Right renal cortex interstitium (tissue), 3 donors: ENCODE results near the gene SMCO3. TPM values are rescaled to one million over a fixed set of nuclear protein-coding genes. Genes with fewer than 3 reads are reported as not detected.
A peak's percentile ranks its signal among the peaks of the same experiment; 100 is the strongest.
"Not testable (repeated sequence)": the region's sequence is repeated elsewhere in the genome, so short reads cannot be mapped to it uniquely, and the experiment has no call there.

Source experiments
- DNase-seq, 3 donors: peaks; one replicate each; pipeline ENCODE4 v3.0.0-alpha.2; 2013; ENCODE audit warnings: low read depth in 3 of 3, low spot score in 2 of 3
- polyA plus RNA-seq, 3 donors: library from polyadenylated mRNA; unstranded; fragments of 120-200 nt; gene quantifications; one replicate each; pipeline ENCODE4 v1.2.1, GENCODE V29; 2013; ENCODE audit not compliant: insufficient read length in 3 of 3

SMCO3 gene
- polyA plus RNA-seq, 3 donors: 2.8 to 3.4 (median 2.8) TPM

DNA sequence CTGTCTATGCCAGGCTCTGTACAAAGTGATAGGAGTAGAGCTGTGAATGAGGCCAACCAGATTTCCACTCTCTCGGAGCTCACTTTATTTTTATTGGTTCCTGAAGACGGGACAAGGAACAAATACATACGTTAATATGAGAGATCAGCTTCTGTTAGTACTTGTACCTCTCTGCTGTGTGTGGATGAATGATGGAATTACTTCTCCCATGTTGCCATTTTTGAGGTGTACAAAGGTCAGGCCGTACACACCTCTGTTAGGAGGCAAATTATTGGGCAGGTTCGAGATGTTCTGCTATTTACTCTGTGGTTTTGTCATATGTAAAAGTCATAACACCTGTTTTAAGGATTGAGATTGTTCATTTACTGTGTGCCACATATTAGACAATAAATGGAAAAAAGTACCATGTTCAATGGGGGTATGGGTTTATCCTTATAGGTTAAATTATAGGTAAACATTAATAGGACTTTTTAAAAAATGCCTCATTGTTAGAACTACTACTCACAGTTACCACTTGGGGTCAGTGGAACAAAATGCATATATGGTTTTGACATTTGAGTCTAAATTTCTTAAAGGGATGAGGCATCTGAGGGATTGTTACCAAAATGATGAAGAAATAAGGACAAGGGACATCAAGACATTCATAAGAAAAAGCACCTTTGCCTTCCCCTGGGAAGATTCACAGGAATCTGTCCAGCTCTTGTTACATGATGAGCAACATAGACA lies 37.6 kb downstream of the SMCO3 start:
- no peak for DNase-seq

DNA sequence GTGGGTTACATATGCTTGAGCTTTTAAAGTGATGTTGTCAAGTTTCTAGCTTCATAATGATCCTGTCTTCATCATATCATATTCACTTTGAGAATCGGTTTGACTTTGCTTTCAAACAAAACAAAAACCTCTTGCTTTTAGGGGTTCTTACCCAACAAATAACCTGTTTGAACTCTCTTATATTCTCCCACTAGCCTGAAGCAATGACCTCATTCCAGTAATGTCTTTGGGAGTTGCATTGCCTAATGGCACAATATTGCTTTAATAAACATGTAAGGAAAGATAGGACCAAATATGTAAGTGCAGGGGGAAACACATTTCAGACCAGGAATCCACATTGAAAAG lies 38.4 kb downstream of the SMCO3 start:
- no peak for DNase-seq

DNA sequence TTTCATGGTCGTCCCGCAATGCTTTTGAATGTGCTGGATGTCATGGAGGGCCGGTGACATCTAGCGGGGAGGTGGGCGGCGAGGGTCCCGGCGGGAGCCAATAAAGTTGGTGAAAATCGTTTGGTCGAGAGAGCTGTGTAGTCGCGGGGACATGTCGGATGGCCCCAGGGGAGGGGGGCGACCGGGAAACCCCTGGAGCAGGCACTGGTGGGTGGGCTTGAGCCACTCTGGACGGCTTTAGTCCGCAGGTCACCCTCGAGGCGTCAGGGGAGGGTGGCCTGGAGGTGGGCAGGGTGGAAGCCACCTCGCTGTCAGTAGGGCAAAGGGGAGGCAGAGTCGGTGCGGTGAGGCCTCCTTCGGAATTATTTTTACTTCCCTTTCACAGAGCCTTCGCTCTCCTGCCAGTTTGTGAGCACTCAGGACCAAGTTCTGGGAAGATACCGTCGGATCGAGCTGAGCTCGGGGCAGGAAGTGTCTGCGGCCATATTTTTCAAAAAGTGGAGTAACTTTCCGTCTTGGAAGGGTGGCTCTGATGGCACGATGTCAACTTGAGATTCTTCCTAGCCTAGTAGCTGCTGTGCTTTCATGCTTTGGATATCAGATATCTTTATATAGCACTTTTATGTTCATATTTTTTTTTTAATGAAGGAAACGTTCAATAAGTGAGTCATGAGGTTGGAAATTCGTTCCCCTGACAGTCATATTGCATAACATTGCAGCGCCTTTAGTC lies 38.9 kb downstream of the SMCO3 start:
- DNase-seq: peak in 1 of 3 donors; percentile 47

DNA sequence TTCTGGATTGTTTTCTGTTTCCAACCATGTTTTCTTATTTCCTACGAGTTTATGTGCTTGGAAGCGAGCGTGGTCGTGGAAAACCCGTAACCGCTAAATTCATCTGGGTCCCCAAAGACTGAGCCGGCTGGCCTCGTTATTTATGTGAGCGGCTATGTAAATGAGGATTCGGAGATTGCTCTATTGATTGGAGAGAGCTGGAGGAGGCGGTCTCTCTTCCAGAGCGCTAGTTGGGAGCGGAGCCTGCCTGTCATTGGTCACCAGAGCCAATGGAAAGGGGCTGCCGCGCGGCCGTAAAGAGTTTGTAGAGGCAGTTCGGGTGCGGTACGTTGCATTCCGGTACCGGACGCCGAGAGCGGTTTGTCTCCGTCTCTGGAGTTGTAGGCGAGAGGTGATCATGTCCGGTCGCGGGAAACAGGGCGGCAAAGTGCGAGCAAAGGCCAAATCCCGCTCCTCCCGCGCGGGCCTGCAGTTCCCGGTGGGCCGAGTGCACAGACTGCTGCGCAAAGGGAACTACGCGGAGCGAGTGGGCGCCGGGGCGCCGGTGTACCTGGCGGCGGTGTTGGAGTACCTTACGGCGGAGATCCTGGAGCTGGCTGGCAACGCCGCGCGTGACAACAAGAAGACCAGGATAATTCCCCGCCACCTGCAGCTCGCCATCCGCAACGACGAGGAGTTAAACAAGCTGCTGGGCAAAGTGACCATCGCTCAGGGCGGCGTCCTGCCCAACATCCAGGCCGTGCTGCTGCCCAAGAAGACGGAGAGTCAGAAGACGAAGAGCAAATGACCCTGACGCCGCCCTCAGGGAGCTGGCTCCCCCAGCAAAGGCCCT lies 39.7 kb downstream of the SMCO3 start:
- peak; percentile 94 to 96 (median 96) for DNase-seq

DNA sequence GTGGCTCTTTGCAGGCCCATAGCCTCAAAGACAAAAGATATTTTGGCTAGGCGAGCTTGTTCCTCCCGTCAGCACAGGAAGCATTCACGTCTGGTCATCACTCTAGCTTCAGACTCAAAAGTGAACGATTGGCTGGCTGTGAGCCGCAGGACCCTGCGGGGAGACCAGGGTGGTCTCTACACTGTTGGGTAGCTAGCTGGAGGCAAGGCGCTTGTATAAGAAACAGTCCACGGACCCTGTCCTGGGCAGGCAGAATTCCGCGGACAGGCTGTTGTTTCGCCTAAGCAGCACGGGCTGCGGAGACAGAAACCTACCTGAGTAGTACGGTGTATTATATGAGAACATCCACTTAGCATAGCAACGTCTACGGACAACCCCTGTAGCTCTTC lies 40.3 kb downstream of the SMCO3 start:
- peak in 1 of 3 donors; percentile 52 for DNase-seq

DNA sequence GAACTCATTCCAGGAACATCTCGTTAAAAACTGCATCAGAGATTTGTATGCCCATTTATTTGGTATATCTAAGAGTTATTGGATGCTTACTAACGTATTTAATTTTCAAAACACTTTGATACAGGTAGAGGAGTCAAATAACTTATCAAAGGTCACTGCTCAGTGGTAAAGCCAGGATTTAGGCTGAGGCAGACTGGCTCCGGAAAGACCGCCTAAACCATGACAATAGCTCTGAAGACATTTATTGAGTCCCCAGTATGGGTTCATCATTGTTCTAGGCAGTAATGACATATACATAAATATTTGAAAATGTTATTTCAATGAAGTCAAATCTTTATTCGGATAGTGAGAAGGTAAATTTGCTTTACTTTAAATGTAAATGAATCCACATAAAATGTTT lies 41.0 kb downstream of the SMCO3 start:
- DNase-seq: no peak

DNA sequence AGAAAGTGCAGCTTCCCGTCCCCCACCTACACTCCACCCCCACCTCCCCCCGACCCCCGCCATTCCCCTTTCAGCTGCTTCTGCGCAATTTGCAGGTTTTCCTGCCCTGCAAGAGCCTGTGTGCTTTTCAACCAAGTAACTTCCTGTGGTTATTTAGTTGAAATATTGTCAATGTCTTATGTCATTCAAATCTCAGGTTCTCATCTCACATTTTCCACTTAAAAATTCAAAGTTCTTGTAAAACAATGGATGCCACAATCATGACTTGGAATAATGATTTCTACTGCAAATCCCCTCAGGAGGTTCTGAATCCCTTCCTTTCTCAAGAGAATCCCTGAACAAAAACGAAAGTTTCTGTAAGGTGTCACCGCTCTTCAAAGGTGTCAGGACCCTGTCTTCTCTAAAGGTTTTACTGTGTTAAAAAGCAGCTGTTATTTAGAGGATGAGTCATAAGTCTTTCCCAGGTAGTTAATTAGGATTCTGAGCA lies 42.3 kb downstream of the SMCO3 start:
- no peak for DNase-seq

DNA sequence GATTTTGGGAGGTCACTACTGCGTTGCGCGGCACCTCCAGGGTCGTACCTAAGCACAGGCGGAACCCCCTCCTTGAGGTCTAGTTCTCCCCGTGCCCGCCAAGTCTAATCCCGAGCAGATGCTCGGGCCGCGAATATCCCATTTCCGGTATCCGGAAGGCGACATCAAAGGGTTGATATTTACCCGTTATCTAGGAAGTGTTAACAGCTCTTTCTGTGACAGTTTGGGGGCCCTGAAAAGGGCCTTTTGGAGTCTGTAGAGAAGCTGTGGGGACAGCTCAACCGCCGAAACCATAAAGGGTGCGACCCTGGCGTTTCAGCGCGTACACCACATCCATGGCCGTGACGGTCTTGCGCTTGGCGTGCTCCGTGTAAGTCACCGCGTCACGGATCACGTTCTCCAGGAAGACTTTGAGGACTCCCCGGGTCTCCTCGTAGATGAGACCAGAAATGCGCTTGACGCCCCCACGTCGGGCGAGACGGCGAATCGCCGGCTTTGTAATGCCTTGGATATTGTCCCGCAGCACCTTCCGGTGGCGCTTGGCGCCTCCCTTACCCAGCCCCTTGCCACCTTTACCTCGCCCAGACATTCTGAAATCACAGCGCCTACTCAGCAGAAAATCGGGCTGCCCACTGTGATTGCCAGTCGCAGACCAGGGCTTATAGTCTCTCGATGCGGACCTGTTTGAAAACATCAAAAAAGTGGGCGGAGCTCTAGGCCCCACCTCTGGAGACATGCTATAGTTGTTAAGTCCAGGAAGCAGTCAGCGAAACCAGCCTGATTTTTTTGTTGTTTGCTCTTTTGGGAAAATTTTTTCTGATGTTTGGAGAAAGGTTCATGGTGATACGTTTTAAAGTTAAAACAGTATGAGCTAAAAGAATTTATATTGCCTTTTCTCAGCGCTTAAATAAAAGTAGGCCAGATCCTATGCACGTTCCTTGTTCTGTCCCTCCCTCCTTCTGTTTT lies 43.2 kb downstream of the SMCO3 start:
- peak; percentile 94 to 98 (median 97) for DNase-seq

DNA sequence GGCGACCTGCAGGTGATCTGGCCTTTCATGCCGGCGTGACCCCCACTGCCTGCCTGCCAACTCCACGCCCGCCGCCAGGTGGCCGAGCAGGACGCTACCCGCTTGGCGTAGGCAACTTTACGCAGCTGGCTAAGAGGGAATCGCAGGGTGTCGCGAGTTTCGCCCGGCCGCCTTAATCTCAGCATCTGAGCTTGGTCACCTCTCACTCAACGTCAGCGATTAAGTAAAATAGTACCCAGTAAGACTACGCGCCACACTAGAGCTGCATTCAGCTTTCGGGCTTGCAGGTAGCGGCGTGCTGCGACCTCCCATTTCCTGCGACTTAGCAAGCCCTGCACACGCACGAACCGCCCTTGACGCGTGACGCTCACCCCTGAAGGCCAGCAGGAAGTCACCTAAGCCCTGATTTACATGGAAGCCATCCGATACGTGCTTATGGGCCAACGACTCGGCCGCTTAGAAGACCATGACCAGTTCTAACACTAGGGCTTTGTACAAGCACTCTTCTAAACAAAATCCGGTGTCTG lies 44.0 kb downstream of the SMCO3 start:
- peak; percentile 69 to 75 (median 73) for DNase-seq

DNA sequence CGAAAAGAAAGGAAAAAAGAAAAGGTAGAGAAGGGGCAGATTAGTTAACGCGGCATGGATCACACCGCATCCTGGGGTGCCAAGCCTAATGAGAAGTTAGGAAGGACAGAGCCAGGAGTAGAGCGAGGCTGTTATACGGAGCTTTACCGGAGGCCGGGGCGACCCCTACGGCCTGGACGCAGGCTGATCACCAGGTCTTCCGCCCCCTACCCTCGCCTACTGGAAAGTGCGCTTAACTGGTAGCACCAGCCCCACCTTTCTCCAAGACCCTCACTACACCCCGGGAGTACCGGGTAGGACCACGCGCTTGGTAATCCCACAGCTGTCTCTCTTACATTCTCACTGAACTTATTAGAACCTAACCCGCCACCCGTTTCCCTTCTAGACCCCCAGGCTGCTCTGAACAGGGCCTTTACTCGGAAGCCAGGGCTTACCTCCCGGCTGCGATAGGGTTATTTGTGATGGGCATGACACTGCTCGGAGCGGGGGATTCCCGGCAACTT lies 44.5 kb downstream of the SMCO3 start:
- DNase-seq: no peak

DNA sequence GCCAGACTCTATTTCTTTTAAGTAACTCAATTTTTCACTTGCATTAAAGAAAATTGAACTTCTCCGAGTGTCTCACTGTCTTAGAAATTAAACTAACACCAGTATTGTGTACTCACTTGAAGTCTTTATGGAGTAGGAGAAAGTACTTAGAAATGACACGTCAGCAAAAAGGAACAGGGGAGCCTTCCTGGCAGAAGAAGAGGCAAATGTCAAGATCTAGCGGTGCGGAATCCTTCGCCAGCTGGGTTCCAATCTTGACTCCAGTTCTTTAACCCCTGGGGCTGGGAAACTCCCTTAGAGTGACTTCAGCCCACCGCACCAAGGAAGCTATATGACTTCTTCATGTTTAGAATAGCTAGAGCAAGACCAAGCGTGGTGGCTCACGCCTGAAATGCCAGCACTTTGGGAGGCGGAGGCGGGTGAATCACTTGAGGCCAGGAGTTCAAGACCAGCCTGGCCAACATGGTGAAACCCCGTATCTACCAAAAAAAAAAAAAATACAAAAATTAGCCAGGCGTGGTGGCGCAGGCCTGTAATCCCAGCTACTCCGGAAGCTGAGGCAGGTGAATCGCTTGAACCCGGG lies 45.1 kb downstream of the SMCO3 start:
- DNase-seq: no peak

DNA sequence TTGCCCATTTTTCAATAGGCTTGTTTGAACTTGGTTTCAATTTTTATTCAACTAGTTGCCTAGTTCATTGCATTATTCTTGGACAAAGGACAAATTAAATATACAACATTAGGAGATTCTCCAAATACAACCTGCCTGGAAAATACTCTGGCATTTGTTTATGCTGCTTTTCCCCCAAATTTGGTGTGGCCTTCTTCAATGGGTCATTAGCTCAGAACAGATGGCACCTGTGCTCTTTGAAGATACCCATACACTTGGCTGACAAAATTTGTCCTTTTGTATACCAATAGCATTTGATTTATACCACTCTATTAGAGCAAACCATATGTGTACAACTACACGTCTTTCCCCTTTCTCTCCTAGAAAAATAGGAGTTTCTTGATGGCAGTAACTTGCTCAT lies 46.4 kb downstream of the SMCO3 start:
- DNase-seq: no peak

DNA sequence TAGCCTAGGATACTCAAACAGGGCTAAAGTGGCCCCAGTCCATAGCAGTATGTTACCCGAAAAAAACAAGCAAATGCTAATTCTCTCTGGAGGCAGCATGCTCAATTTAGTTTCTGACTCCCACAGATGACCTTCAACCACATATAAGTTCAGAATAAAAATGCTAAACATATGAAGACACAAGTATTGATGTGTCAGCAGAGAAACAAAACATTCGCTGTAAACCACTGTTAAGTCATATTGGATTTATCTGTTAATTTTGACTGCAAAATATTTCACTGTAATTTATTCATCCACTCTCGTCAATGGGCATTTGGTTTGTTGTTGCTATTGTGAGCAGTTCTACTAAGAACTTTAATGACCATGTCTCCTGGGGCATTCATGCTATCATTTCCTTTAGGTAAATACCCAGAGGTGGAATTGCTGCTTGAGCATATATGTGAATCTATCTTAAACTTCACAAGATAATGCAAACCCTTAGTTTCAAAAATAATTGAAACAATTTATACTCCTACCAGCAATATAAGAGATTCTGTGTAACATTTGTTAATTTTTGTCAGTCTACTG lies 47.2 kb downstream of the SMCO3 start:
- no peak for DNase-seq

DNA sequence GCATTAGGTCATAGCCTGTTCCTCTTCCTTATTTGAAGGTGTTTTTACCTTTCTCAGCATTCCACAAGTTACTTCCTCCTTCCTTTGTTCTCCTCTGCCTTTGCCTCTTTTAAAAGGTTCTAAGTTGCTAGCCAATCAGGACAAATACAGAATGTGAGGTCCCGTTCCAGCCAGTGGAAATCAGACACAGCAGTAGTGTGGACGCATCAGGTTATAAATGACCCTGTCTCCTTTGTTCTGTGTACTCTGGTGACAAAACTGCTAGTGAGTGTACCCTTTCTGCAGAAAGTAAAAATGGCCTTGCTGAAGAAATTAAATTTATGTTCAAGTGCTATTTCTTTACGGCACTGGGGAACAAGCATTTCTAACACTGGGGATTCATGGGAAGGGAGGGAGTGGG lies 48.0 kb downstream of the SMCO3 start:
- DNase-seq: not testable (repeated sequence)

DNA sequence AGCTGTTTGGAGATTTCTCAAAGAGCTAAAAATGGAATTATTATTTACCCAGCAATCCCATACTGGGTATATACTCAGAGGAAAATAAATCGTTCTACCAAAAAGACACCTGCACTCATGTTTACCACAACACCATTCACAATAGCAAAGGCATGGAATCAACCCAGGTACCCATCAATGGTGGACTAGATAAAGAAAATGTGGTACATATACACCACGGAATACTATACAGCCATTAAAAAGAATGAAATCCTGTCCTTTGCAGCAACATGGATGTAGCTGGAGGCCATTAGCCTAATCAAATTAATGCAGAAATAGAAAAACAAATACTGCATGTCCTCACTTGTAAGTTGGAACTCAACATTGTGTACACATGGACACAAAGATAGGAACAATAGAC lies 48.6 kb downstream of the SMCO3 start:
- DNase-seq: no peak

DNA sequence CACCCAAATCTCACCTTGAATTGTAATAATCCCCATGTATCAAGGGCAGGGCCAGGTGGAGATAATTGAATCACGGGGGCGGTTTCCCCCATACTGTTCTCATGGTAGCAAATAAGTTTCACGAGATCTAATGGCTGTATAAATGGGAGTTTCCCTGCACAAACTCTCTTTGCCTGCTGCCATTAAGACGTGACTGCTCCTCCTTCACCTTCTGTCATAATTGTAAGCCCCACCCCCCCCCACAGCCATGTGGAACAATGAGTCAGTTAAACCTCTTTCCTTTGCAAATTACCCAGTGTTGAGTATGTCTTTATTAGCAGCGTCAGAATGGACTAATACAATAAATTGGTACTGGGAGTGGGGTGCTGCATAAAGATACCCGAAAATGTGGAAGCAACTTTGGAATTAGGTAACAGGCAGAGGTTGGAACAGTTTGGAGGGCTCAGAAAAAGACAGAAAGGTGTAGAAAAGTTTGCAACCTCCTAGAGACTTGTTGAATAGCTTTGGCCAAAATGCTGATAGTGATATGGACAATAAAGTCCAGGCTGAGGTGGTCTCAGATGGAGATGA lies 54.2 kb downstream of the SMCO3 start:
- not testable (repeated sequence) for DNase-seq

DNA sequence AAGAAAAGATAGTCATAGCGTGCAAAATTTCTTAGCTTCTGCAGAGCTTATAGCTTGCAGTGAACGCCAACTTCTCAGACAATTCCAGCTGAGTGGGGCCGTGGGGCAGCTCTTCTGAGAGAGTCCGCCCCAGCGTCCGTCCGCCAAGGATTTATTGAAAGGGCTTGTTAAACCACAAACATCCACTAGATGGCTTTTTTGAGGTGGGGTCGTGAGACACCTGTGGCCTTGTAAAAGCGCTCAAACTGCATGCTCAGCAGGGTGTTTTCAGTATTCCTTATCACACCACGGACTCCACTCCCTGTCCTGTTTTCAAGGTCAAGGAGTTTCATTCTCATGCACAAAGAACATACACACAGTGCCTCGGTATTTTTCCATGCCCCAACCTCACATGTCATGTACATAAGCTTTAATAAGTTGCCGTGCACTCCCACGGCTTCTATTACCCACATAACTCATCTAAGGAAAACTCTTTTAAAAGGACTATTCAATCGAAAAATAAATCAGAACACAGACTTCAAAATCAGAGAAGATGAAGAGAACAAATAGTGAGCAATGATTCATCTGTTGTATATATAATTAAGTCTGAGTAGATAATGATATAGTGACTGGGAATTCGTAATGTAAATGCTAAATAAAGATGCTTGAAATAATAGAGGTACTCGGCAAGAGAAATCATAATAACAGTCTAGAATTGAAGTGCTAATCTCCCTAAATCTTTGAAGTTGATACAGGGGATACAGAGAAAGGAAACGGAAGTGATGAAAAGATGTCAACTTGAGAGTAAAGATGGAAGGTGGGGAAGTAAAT lies 57.4 kb downstream of the SMCO3 start:
- no peak for DNase-seq
